Measurements from ENCODE around the gene HOXB2. TPM values are rescaled to one million over a fixed set of nuclear protein-coding genes. Genes with fewer than 3 reads are reported as not detected.

Gene HOXB2
- total and polyA plus RNA-seq, 2 of the 8 experiments (the other 6 are each of a cell fraction or from before 2014, with no cell fraction given): not detected

GRCh38 chr17:48550502-48551213 lies 5.7 kb upstream of the HOXB2 start:
- CTCF ChIA-PET (ENCODE audit: partially characterized antibody): interaction anchor here (0.7 to 6.6 kb wide), 16 partner anchors 9 to 90 kb away, joined by 3 to 53 read pairs (median 5); partner anchors contain the start of genes HOXB1, HOXB3 and HOXB5
- peaks cover 18 to 21% of the 10 kb centered on the region in 2 experiments for H4K20me1 ChIP-seq (replicated peaks in 1 of 2; ENCODE audit: control insufficient read depth in 1 of 2, insufficient read depth in 2 of 2, low read length in 2 of 2)
- peak; percentile 49 to 64 (median 50) for TF ChIP-seq CTCF (IDR thresholded peaks at IDR 0.05; ENCODE audit: control extremely low read depth in 1 of 3, insufficient read depth in 1 of 3, low read depth in 1 of 3, low read length in 3 of 3)
- peak; percentile 24 for TF ChIP-seq KDM4A (IDR thresholded peaks at IDR 0.05; ENCODE audit: low read depth, low read length, severe bottlenecking)
- no peak; the same call in 1 of the 2 replicates for TF ChIP-seq CBX8 (IDR thresholded peaks at IDR 0.05; ENCODE audit: borderline replicate concordance, low read depth, low read length)
- TF ChIP-seq RNF2 (IDR thresholded peaks at IDR 0.05; ENCODE audit: borderline replicate concordance, low read depth, low read length, missing control alignments, poor library complexity, severe bottlenecking): peak; percentile 75
- TF ChIP-seq SUZ12 (IDR thresholded peaks at IDR 0.05; ENCODE audit: low read length): peak; percentile 92
- TF ChIP-seq EGR1 (IDR thresholded peaks at IDR 0.05; ENCODE audit: borderline replicate concordance, low read depth, low read length): peak; percentile 92
- TF ChIP-seq HDAC2 (IDR thresholded peaks at IDR 0.05; ENCODE audit: borderline replicate concordance in 1 of 2, low read depth in 2 of 2, low read length in 2 of 2): no peak
- TF ChIP-seq TEAD4 (IDR thresholded peaks at IDR 0.05; ENCODE audit: low read depth, low read length): no peak

More at GRCh38 chr17:48550502-48551213, 5.7 kb upstream of the HOXB2 start:
- Histone ChIP-seq H3K23ac (ENCODE audit: insufficient read length) (no peak overlapping the region), H4K91ac (replicated peaks; ENCODE audit: insufficient read length, low read length) (no peak overlapping the region), H3K27ac (ENCODE audit: low read depth, low read length) (no peak overlapping the region), H2BK20ac (ENCODE audit: low read length) (no peak overlapping the region), H3K18ac (ENCODE audit: extremely low read depth, low read length) (no peak overlapping the region), H3K79me2 (ENCODE audit: control insufficient read depth in 1 of 2, insufficient read depth in 2 of 2, low read length in 2 of 2) (no peaks in the 10 kb centered on the region), H2AK5ac (ENCODE audit: low read depth, low read length) (no peak overlapping the region), H2BK15ac (ENCODE audit: low read length) (no peak overlapping the region), H3K4me2 (ENCODE audit: insufficient read depth in 1 of 2, low read depth in 2 of 2, low read length in 2 of 2) (peak overlapping the region; percentile 20 to 40; a peak in 3 of 4 replicates), H2BK5ac (ENCODE audit: low read depth, low read length) (no peak overlapping the region), H3K56ac (replicated peaks; ENCODE audit: insufficient read length, low read depth, low read length) (no peak overlapping the region), H3K27me3 (replicated peaks in 1 of 4; ENCODE audit: control insufficient read depth in 3 of 4, extremely low read depth in 1 of 4, insufficient read depth in 3 of 4, low read length in 3 of 4) (peaks cover 95 to 100% (median 98%) of the 10 kb centered on the region in 4 experiments), H2BK120ac (replicated peaks; ENCODE audit: low read depth, low read length) (no peak overlapping the region), H3K9me3 (ENCODE audit: insufficient read depth in 2 of 2, low read depth in 1 of 2, low read length in 1 of 2) (no peaks in the 10 kb centered on the region), H2BK12ac (ENCODE audit: low read depth, low read length) (no peak overlapping the region), H3K79me1 (ENCODE audit: low read depth, low read length) (no peaks in the 10 kb centered on the region), H3K9ac (replicated peaks in 1 of 4; ENCODE audit: extremely low read depth in 1 of 4, low read depth in 3 of 4, low read length in 3 of 4) (no peak overlapping the region), H4K5ac (ENCODE audit: insufficient read length, low read depth, low read length) (no peak overlapping the region), H3K14ac (ENCODE audit: insufficient read length) (no peak overlapping the region), H2AFZ (ENCODE audit: low read length) (no peak overlapping the region), H3K36me3 (ENCODE audit: control insufficient read depth in 2 of 4, insufficient read depth in 4 of 4, low read length in 3 of 4) (peaks cover 0 to 3% (median 0%) of the 10 kb centered on the region in 4 experiments; a peak in 1 of 8 replicates), H3K4me3 (ENCODE audit: extremely low read depth in 1 of 4, insufficient read depth in 2 of 4, low read depth in 3 of 4, low read length in 4 of 4) (peak overlapping the region in 1 of 4 experiments; percentile 12; a peak in 1 of 8 replicates), H3K4ac (replicated peaks; ENCODE audit: insufficient read length, low read depth, low read length) (no peak overlapping the region), H4K8ac (ENCODE audit: extremely low read depth, insufficient read depth, low read length) (no peak overlapping the region; the same call in 1 of the 2 replicates), H3K4me1 (replicated peaks in 1 of 4; ENCODE audit: control insufficient read depth in 3 of 4, insufficient read depth in 4 of 4, low read length in 3 of 4) (peaks cover 7 to 29% (median 12%) of the 10 kb centered on the region in 4 experiments), H3K23me2 (ENCODE audit: low read depth, low read length) (no peaks in the 10 kb centered on the region; the same call in 1 of the 2 replicates)
- POLR2A ChIA-PET (ENCODE audit: partially characterized antibody): no interaction called here
- WGBS, 2 experiments (ENCODE audit: extremely low coverage in 1 of 2, insufficient coverage in 1 of 2, insufficient read length in 1 of 2, insufficient replicate concordance in 2 of 2, low coverage in 1 of 2, low lambda C conversion rate in 2 of 2, missing lambda C conversion rate in 1 of 2): 5% methylated on average over 39 of the region's 70 CpGs; no CpG with 5 or more reads in 1 of the 2 experiments
- no peak for FAIRE-seq
- DNase-seq (ENCODE audit: low read depth in 1 of 2, low spot score in 2 of 2): no peak
